Activated CD8-positive, alpha-beta memory T cell treated with anti-CD3 and anti-CD28 coated beads for 36 hours (primary cell): ENCODE measurements around the gene FSD1L. TPM values are rescaled to one million over a fixed set of nuclear protein-coding genes. Genes with fewer than 3 reads are reported as not detected.

Experiments used
- CTCF ChIA-PET: fragments of 350-600 bp; sonication (Branson Sonifier 250); formaldehyde crosslinking; loops from one replicate; lab custom pipeline; 2021; ENCODE audit warnings: antibody characterized with exemption; lab: Charles Lee
- POLR2A ChIA-PET: fragments of 350-600 bp; sonication (Branson Sonifier 250); formaldehyde crosslinking; loops from one replicate; lab custom pipeline; 2021; ENCODE audit warnings: antibody characterized with exemption; lab: Charles Lee
- total RNA-seq, 2 experiments: library from RNA; stranded (reverse); gene quantifications; one replicate each; pipeline ENCODE4 v1.2.3, GENCODE V29; 2021

The FSD1L gene
- total RNA-seq, 2 experiments from 2014 or later, result 3.2 to 5.1 TPM

DNA sequence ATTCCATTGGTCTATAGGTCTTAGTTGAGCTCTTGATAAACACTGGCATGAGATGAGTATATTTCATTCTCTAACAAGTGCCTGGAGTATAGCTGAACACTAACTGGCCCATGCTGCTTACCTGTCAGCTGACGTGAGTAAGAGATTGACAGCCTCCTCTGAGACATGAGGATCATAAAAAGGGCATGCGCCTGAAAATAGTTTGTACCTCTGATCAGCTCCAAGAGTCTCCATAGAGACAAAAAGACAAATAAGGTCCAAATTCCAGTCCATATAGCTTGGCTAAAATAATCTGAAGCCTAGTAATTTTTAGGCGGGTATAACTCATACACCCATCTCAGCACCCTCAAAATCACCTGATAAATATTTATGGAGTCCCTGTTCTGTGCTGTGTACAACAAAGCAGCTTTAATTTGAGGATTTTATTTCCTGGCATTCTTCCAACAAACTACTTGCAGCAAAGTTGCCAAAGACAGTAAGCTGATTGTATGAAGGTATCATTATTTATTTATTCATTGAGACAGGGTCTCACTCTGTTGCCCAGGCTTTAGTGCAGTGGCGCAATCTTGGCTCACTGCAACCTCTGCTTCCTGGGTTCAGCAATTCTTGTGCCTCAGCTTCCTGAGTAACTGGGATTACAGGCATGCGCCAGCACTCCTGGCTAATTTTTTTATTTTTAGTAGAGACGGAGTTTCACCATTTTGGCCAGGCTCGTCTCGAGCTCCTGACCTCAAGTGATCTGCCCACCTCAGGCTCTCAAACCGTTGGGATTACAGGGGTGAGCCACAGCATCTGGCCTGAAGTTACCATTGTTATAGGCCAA lies 16.2 kb upstream of the FSD1L start:
- CTCF ChIA-PET, result no interaction called here

DNA sequence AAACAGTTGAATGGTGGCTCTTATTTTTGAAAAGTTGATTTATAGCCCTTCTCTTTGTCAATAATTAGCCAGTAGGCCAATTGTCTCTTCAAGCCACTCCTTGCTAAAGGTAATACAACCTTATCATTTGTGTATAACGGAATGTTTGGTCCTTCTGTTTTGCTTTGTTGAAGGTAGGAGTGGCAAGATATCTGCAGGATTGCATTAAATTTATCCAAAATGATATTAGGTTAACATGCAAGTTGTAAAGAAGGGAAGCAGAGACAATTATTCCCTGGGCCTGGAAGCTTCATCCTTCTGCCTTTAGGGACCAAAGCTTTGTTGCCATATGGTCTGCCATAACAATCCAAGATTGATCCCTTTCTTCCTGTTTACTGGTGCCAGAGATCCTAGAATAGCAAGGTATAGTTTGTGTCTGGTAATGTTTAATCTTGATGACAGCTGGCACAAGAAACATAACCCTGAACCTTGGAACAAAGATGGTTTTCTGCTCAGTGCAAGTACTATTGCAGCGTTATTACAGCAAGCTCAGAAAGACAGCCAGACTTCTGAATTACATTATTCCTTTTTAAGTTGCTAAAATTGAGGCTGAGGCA lies 15.5 kb upstream of the FSD1L start:
- POLR2A ChIA-PET, result interaction anchor here (0.9 kb wide), 1 partner anchor 14 kb away, joined by 3 read pairs; no protein-coding TSS in a partner anchor
- CTCF ChIA-PET, result no interaction called here

More for the DNA sequence above, 16.2 kb upstream of the FSD1L start:
- POLR2A ChIA-PET, result no interaction called here

DNA sequence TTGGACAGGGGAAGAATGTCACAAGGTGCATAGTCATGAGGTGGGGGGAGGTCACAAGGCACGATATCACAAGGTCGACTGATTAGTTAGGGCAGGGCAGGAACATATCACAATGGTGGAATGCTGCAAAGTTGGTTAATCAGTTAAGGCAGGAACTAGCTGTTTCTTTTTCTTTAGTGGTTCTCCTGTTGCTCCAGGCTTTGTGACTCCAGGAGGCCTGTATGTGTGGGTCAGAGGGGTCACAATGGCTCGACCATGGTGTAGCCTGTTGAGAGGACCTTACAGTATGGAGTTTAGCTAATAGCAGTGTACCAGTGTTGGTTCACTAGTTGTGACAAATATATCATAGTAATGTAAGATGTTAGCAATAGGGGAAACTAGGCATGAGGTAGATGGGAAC lies 12.4 kb upstream of the FSD1L start:
- ChIA-PET POLR2A (no interaction called here), CTCF (no interaction called here)

DNA sequence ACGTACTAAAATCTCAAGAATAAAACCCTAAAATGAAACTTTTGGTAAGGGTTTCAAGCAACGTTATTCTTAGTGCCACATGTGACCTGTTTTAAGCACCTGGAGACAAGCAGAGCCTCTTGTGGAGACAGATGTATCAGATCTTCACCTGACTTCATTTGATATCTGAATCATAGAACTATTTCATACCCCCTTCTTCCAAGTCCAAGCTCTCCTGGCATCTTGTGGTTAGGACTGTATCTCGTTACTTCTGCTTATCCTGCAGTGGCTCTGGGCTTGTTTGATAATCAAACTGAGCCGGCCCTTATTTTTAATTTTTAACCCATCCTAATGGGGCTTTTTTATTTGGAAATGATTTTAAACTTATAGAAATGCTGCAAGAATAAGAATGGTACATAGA lies 11.1 kb upstream of the FSD1L start:
- CTCF ChIA-PET, result no interaction called here

DNA sequence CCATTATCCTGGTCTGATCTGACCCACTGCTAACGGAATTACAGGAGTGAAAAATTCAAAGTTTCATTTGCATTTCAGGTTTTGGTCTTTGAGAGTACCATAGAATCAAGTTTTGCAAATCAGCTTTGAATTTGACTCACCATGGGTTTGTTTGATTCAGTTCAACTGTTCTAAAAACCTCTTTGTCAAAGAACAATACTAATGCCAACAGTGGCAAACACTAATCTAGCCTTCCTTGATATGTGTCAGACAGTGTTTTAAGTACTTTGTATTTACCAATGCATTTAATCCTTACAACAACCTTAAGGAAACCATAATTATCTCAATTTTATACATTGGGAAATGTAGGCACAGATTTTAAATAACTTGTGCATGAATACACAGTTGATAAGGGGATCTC lies 10.1 kb upstream of the FSD1L start:
- ChIA-PET CTCF (no interaction called here), POLR2A (no interaction called here)

More for the DNA sequence above, 11.1 kb upstream of the FSD1L start:
- POLR2A ChIA-PET, result no interaction called here

DNA sequence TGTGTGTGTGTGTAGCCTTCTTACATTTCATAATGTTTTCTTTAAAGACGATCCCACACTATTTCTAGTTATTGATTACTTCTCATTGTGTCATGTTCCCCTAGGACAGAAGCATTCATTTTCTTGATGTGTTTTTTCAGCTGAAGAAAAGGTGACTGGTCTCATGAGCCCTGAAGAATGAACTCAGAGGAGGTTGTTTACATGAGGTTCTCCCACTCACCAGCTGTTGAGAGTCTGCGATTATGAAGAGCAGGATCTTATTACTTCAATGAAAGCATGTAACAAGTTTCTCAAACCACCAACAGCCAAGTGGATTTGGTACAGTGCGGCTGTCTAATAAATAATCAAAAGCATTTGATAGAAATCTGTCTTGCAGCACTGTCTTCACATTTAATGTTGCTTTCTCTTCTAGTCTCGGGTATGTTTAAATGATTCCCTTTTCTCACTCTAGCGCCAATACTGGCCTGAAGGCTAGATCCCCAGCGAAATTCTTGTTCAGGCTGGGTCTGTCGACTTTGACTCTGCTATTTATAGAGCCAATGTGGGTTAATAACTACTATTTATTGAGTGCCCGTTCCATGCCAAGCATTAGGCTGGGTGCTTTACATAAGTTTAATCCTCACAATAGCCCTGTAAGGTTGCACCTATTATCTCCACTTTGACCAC lies 9.6 kb upstream of the FSD1L start:
- POLR2A ChIA-PET, result no interaction called here
- CTCF ChIA-PET, result interaction anchor here (0.6 kb wide), 1 partner anchor 330 kb away, joined by 5 read pairs; no protein-coding TSS in a partner anchor

DNA sequence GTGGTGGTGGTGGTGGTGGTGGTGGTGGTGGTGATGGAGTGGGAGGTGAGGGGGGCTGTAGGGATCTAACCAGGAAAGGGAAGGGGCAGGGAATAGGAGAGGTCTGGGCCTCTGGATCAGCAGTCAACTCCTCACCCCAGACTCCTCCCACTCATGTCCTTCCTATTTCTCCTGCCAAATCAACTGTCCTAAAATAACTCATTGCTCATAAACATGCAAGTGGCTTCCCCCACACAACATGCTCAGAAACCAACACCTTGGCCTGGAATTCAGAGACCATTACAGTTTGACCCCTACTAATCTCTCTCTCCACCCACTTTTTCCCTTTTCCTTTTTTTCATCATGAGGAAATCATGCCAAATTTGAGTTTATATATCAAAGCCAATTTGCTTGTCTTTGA lies 8.4 kb upstream of the FSD1L start:
- ChIA-PET CTCF (no interaction called here), POLR2A (no interaction called here)

DNA sequence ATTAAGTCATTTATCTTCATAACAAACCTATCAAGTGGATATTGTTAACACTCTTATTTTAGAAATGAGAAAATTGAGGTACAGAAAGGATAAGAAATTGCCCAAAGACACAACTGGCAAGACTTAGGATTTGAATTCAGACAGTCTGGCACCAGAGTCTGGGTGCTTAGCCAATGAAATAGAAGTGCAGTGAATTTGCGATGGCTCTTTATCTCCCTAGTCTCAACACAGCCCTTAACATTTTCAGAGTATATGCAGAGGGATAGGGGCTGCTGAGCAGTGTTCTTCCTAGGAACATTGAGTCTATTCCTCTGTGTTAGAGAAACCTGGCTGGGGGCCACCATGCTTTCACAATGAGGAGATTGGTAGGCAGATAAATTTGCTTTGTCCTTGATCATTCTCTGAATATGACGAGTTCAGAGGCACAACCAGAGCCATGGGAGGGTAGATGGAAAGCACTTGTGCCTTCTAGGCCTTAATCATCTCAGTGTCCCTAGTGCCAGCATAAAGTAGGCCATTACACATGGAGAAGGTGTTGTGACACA lies 6.1 kb upstream of the FSD1L start:
- POLR2A ChIA-PET, result no interaction called here
- CTCF ChIA-PET, result no interaction called here

DNA sequence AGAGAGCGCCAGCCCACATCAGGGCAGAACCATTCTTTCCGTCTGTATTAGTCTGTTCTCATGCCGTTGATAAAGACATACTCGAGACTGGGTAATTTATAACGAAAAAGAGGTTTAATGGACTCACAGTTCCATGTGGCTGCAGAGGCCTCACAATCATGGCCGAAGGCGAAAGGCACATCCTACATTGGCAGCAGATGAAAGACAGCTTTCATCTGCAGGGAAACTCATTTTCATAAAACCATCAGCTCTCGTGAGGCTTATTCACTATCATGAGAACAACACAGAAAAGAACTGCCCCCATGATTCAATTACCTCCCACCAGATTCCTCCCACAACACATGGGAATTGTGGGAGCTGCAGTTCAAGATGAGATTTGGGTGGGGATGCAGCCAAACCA lies 4.7 kb upstream of the FSD1L start:
- ChIA-PET CTCF (no interaction called here), POLR2A (no interaction called here)

DNA sequence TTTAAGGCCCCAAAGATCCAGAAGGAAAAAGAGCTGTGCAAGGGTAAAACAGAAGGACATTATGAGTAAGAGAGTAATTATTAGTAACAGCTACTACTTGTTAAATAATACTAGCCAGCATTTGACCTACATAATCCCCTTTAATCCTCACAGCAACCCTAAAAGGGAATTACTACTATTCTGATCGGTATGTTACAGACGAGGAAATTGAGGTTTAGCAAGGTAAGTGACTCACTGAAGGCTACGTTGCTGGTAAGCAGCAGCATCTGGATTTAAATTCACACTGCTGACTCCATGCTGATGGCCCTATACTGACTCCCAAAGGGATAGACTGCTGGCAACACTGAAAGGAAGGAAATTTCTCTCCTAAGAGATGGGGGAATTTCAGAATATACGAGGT lies 3.7 kb upstream of the FSD1L start:
- ChIA-PET POLR2A (no interaction called here), CTCF (no interaction called here)

DNA sequence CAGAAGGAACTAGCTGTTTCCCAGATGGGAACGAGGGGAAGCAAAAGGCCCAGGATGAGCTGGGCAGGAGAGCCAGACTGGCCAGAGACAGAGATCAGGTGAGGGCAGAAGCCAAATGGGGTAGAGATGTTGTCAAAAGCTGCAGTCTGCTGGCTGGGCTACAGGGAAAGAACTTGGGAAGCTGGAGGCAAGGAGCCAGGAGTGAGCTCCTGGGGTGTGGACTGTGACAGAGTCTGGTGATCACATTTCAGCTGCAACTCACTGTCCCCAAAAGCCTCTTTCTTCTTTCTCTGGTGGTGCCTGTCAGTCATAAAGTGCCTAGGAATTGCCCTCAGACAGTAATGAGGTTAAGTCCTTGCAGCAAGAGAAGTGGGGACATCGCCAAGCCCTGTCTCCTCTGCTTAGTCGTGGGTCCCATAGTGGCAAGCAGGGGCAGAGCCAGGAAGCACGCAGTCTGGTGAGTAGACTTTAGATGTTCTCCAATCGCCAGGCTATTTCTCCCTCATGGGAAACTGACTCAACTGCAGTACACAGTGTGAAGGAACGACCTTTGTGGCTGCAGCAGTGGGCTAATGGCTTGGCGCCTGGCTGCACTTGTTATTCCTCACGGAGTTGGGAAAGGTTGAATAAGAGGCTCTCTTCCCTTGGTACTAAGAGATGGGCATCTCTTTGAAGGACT lies 2.5 kb upstream of the FSD1L start:
- ChIA-PET CTCF (no interaction called here), POLR2A (interaction anchor here (0.6 kb wide), 1 partner anchor 39 kb away, joined by 3 read pairs; no protein-coding TSS in a partner anchor)

DNA sequence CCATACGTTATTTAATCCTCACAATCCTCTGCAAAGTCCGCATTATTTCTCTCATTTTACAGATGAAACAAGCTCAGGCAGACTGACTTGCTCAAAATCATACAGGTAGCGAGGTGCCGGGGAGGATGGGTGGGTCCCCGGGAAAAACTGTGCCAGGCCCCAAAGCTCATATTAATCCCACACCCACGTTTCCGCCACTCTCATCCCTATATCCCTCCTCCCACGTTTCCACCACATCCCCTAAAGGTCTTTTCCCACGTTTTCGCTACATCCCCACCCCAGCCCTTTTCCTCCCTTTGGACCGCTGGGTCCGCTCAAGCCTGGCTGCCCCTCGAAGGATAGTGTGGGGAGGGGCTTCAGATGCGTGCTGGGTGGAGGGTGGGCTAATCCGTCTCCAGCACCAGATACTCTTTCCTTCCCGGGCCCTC lies 434 bp upstream of the FSD1L start:
- POLR2A ChIA-PET, result interaction anchor here (0.7 kb wide), 1 partner anchor 247 kb away, joined by 20 read pairs; the partner anchor contains the start of gene TMEM38B

DNA sequence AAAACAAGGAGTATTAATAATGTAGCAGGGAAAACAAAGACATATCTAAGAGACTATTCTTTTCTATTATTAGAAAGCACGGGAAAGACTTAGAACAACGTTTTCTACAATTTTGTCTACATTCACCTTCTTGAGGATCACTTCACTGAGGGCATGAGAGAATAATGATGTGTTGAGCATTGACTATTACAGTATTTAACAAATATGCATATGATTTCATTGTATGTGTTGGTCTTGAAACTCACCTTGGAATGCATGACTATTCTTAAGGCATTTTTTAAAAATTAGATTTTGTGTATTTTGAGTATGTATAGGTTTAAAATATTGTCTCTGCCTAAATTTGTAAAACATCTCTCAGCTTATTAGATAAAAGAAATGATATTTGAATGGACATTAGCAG lies 1.2 kb downstream of the FSD1L start:
- POLR2A ChIA-PET, result no interaction called here
- CTCF ChIA-PET, result interaction anchor here (0.8 kb wide), 1 partner anchor 269 kb away, joined by 3 read pairs; no protein-coding TSS in a partner anchor

More for the DNA sequence above, 434 bp upstream of the FSD1L start:
- CTCF ChIA-PET, result interaction anchor here (0.8 to 1.7 kb wide), 2 partner anchors 11 to 243 kb away, joined by 3 read pairs; no protein-coding TSS in a partner anchor

DNA sequence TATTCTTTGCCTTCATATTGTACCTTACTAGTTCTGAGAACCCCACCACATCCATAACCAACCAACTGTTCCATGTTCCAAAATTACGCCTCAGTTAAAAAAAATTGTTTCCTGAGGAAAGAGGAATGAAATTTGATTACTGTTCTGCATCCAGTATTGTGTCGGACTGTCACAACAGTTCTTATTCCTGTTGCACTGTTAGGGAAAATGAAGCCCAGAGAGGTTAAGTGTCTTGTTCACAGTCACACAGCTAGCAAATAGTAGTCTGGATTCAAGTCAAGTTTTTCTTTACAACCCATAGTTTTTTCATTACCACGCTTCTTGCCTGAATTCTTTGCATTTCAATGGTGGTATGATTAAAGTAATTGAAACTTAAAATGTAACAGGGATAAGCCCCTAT lies 4.4 kb downstream of the FSD1L start:
- CTCF ChIA-PET, result no interaction called here
- POLR2A ChIA-PET, result no interaction called here

DNA sequence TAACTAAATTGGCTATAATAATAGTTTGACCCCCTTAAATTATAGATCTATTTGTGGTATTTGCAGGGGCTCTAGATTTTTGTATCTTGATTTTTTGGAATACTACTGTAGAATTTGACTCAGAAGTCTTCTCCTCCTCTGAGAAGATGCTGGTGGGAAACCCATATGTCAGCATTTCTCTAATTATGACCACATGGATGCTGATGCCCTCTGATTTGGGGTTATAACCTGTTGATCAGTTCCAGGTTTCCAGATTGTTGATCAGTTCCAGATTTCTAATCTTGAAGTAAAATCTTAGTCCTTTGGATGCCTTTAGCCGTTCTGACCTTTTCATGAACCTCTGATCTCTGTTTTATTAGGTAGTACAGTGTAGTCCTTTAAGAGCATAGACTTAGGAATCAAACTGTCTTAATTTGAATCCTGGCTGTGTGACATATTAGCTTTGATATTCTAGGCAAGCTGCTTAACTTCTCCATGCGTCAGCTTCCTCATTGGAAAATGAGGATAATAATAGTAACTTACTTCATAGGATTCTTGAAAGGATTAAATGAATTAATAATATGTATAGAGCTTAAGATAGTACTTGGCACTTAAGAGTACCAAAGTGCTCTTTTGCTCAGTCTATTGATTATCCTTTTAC lies 8.1 kb downstream of the FSD1L start:
- CTCF ChIA-PET, result no interaction called here

DNA sequence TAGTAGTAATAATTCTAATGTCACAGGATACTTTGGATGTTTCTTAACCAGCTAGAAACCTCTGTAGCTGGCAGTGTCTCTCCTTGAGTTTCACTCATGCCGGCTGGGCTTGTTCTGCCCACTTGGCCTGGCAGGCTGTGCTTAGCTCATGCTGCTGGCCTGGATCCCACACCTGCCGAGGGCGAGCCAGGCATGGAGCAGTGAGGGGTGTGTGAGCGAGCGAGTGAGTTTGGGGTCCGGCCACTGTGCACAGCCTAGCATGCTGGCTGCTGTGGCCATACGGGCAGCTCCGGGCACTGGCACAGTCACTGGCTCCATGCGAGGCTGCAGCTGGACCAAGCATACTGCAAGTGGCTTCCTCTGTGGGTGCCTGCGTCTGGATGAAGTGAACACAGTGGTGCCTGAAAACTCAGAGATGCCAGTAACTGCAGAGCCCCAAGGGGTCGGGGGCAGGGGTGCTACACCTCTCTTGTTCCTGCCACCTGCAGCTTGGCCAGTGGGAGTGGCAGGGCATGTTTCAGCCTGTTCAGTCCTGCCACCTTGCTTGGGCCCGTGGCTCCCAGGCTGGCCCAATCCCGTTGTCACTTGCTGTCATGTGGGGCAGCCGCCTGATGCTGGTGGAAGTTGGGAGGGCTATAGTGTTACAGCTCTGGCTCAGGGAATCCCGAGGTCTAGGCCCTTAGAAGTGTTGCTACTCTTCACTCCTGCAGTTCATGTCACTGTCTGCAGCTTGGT lies 9.9 kb downstream of the FSD1L start:
- POLR2A ChIA-PET, result no interaction called here
- CTCF ChIA-PET, result no interaction called here

More for the DNA sequence above, 8.1 kb downstream of the FSD1L start:
- POLR2A ChIA-PET, result no interaction called here

DNA sequence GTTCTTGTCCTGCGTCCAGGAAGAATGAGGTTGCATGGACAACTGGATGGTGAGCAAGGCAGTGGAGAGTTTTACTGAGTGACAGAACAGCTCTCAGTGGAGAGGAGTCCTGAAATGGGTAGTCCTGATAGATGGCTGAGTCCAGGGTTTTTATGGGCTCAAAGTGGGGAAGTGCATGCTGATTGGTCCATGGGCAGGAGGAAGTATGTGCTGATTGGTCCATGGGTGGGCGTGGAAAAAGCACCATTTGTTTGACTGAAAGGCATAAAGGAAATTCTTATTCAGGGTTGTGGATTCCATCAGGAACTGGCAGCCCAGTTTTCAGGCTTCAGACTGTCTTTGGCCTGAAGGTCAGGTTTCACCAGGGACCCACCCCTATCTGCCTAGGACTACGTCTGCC lies 10.6 kb downstream of the FSD1L start:
- ChIA-PET CTCF (interaction anchor here (1.2 kb wide), 1 partner anchor 11 kb away, joined by 3 read pairs; the partner anchor contains the start of gene FSD1L), POLR2A (no interaction called here)

DNA sequence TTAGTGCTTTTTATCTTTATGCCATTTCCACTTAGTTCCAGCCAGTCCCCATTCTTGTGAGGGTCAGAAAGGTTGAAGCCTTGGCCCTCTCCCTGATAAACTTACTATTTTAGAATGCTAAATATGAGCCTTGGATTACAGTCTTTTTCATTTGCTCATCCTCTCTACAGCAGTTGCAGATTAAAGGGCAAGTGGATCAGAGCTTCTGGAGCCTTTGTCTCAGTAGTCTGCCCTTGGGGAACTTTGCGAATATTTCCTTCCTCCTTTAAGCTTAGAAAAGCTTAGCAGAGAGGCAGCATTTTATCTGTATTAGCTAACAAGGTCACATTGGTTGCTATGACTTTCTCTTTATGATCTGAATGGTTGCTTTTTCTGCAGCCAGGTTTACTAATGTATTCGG lies 11.5 kb downstream of the FSD1L start:
- CTCF ChIA-PET, result interaction anchor here (1.2 kb wide), 1 partner anchor 12 kb away, joined by 3 read pairs; the partner anchor contains the start of gene FSD1L

More for the DNA sequence above, 11.5 kb downstream of the FSD1L start:
- POLR2A ChIA-PET, result no interaction called here
